ENCODE measurements around the gene CD200R1L.

Gene CD200R1L

DNA sequence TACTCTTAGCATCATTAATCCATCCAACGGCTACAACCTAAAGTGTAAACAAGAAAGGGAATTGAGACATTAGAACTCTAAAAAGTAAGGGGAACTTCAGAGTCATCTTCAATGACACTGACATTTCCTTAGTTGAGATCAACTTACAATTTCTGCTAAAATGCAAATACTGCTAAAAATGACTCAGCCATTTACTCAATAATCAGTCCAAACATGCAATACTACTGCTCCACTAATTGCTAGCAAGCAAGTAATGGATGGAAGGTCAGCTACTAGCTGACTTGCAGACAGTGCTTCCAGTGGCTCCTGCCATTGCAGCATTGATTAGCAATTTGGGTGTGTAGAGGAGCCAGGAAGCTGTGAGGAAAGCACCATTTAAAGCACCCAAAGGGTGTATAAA lies 28.4 kb downstream of the CD200R1L start:
- Mint-ChIP-seq H3K4me1 (peaks cover 18% of the 10 kb centered on the region), H3K27me3 (ENCODE audit: low read depth) (no peaks in the 10 kb centered on the region), H3K36me3 (ENCODE audit: low read depth) (no peaks in the 10 kb centered on the region), H3K4me3 (no peak overlapping the region), H3K9me3 (no peaks in the 10 kb centered on the region), H3K27ac (no peak overlapping the region)
- TF ChIP-seq, protein P1, sequence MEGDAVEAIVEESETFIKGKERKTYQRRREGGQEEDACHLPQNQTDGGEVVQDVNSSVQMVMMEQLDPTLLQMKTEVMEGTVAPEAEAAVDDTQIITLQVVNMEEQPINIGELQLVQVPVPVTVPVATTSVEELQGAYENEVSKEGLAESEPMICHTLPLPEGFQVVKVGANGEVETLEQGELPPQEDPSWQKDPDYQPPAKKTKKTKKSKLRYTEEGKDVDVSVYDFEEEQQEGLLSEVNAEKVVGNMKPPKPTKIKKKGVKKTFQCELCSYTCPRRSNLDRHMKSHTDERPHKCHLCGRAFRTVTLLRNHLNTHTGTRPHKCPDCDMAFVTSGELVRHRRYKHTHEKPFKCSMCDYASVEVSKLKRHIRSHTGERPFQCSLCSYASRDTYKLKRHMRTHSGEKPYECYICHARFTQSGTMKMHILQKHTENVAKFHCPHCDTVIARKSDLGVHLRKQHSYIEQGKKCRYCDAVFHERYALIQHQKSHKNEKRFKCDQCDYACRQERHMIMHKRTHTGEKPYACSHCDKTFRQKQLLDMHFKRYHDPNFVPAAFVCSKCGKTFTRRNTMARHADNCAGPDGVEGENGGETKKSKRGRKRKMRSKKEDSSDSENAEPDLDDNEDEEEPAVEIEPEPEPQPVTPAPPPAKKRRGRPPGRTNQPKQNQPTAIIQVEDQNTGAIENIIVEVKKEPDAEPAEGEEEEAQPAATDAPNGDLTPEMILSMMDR (IDR thresholded peaks at IDR 0.05; ENCODE audit: unreplicated experiment in 3 of 3), result no peak

DNA sequence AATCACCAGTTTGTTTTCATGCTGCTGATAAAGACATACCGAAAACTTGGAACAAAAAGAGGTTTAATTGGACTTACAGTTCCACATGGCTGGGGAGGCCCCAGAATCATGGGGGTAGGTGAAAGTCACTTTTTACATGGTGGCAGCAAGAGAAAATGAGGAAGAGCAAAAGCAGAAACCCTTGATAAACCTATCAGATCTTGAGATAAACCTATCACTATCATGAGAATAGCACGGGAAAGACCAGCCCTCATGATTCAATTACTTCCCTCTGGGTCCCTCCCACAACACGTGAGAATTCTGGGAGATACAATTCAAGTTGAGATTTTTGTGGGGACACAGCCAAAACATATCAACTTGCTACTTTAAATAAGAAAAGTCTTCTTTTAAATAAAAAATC lies 28.9 kb downstream of the CD200R1L start:
- H3K36me3 Mint-ChIP-seq (ENCODE audit: low read depth), result no peaks in the 10 kb centered on the region
- no peaks in the 10 kb centered on the region for H3K9me3 Mint-ChIP-seq
- H3K4me1 Mint-ChIP-seq, result peaks cover 21% of the 10 kb centered on the region
- H3K27ac Mint-ChIP-seq, result no peak overlapping the region
- TF ChIP-seq, protein P1 (IDR thresholded peaks at IDR 0.05; ENCODE audit: unreplicated experiment in 3 of 3), result no peak
- H3K4me3 Mint-ChIP-seq, result no peak overlapping the region
- H3K27me3 Mint-ChIP-seq (ENCODE audit: low read depth), result no peaks in the 10 kb centered on the region

DNA sequence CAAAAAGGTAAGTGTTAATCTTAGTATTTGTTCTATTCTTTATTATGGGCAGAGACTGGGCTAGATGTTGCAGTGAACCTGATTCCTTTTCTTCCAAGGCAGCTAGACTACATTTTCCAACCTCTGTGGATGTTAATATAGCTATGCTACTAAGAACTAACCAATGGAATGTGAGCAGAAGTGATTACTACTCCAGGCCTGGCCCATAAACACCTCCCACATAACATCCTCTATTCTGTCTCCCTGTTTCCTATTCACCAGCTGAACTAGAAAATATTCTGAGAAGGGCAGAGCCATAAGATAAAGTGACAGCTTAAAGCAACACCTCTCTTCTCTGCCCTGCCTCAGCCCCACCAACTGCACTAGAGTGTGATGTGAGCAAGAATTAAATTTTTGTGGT lies 29.4 kb downstream of the CD200R1L start:
- H3K4me3 Mint-ChIP-seq, result no peak overlapping the region
- H3K4me1 Mint-ChIP-seq, result peaks cover 26% of the 10 kb centered on the region
- H3K27ac Mint-ChIP-seq, result no peak overlapping the region
- no peaks in the 10 kb centered on the region for H3K36me3 Mint-ChIP-seq (ENCODE audit: low read depth)
- TF ChIP-seq, protein P1 (IDR thresholded peaks at IDR 0.05; ENCODE audit: unreplicated experiment in 3 of 3), result no peak
- H3K27me3 Mint-ChIP-seq (ENCODE audit: low read depth), result no peaks in the 10 kb centered on the region
- H3K9me3 Mint-ChIP-seq, result no peaks in the 10 kb centered on the region

DNA sequence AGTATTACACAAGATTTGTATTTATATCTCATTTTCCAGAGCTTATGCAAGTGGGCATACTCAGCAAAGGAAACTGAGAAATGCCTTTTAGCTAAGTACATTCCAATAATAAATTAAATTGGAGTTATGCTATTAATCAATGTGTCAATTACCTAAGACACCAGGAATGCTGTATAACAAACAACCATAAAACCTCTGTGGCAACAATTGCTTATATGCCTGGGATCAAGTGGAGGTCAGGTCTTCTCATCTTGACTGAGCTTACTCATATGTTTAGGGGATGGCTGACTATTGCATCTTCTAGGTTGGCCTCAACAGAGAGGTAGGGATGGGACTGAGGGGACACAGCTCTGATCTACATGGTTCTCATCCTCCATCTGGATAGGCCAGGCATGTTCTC lies 30.7 kb downstream of the CD200R1L start:
- H3K4me1 Mint-ChIP-seq, result peaks cover 33% of the 10 kb centered on the region
- no peak overlapping the region for H3K4me3 Mint-ChIP-seq
- H3K9me3 Mint-ChIP-seq, result no peaks in the 10 kb centered on the region
- H3K27me3 Mint-ChIP-seq (ENCODE audit: low read depth), result no peaks in the 10 kb centered on the region
- TF ChIP-seq, protein P1 (IDR thresholded peaks at IDR 0.05; ENCODE audit: unreplicated experiment in 3 of 3), result no peak
- no peaks in the 10 kb centered on the region for H3K36me3 Mint-ChIP-seq (ENCODE audit: low read depth)
- no peak overlapping the region for H3K27ac Mint-ChIP-seq

DNA sequence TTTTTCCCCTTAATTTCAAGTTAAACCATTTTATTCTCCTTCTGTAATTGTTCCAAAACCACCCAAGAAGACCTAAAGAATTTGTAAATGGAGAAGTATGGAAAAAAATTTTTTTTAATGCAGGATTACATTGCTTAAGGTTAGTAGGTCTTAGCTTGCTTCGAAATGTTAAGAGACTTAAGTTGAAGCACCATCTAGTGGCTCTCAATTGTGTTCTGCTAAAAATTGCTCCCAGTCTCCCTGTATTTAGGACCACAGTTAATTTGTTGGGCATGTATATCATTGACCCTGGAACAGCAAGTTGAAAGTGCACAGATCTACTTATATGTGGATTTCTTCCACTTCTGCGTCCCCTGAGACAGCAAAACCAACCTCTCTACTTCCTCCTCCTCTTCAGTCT lies 32.4 kb downstream of the CD200R1L start:
- peaks cover 46% of the 10 kb centered on the region for H3K4me1 Mint-ChIP-seq
- no peaks in the 10 kb centered on the region for H3K9me3 Mint-ChIP-seq
- peak overlapping the region; percentile 32 to 72 (median 33) for H3K27ac Mint-ChIP-seq
- H3K27me3 Mint-ChIP-seq (ENCODE audit: low read depth), result no peaks in the 10 kb centered on the region
- no peaks in the 10 kb centered on the region for H3K36me3 Mint-ChIP-seq (ENCODE audit: low read depth)
- TF ChIP-seq, protein P1 (IDR thresholded peaks at IDR 0.05; ENCODE audit: unreplicated experiment in 3 of 3), result peak; percentile 44 to 50 (median 46)
- no peak overlapping the region for H3K4me3 Mint-ChIP-seq

DNA sequence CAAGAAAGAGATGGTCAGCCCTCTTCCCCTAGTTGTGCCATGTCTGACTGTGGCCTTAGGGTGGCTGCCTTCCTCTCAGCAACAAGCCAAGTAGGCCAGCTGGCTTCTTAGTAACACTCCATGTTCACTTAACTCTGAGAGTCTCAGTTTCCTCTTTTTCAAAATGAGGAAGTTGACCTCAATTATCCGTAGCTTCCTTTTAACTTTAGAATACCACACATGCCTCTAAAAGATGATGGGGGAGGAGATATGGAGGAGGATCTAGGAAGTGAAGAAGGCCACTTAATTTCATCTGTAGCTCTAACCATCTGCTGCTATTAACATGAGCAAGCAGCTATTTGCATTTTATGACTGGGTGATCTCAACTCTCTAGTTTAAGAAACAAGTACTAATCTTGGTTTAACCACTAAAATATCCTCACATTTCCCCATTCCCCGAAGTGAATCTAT lies 32.9 kb downstream of the CD200R1L start:
- no peak overlapping the region for H3K4me3 Mint-ChIP-seq
- no peaks in the 10 kb centered on the region for H3K36me3 Mint-ChIP-seq (ENCODE audit: low read depth)
- peak overlapping the region; percentile 32 to 72 (median 33) for H3K27ac Mint-ChIP-seq
- no peaks in the 10 kb centered on the region for H3K9me3 Mint-ChIP-seq
- TF ChIP-seq, protein P1 (IDR thresholded peaks at IDR 0.05; ENCODE audit: unreplicated experiment in 3 of 3), result no peak
- peaks cover 51% of the 10 kb centered on the region for H3K4me1 Mint-ChIP-seq
- no peaks in the 10 kb centered on the region for H3K27me3 Mint-ChIP-seq (ENCODE audit: low read depth)
